HepG2 (cell line): ENCODE results near the gene KCNAB1.

Experiments
- AGO2 ChIP-seq: fragments of 200-400 bp; formaldehyde crosslinking; optimal IDR thresholded peaks from 2 replicates; pipeline ENCODE3; 2017; ENCODE audit warnings: mild to moderate bottlenecking, low read depth, low read length, moderate library complexity
- CTCF ChIP-seq: sonication (generic); formaldehyde crosslinking; IDR thresholded peaks from 2 replicates; pipeline ENCODE4 v1.5.0; 2020; ENCODE audit warnings: mild to moderate bottlenecking, missing genetic modification reagents, moderate library complexity
- NR2F2 ChIP-seq: IDR thresholded peaks from 2 replicates; pipeline ENCODE4 v1.6.1; 2012; ENCODE audit warnings: low read depth, inconsistent platforms, borderline replicate concordance
- POLR2A ChIP-seq, 2 experiments: IDR thresholded peaks; 2 replicates each; pipeline ENCODE4 v1.6.1; 2011; ENCODE audit warnings: low read depth in 2 of 2, low read length in 2 of 2, mild to moderate bottlenecking in 1 of 2, moderate library complexity in 1 of 2; ENCODE audit not compliant: insufficient read depth in 1 of 2

- no peak for TF ChIP-seq CTCF (CRISPR knock-in tag)
- TF ChIP-seq NR2F2 = no peak
- TF ChIP-seq AGO2 = no peak
- TF ChIP-seq POLR2A (IDR thresholded peaks at IDR 0.05; ENCODE audit: insufficient read depth in 1 of 2, low read depth in 2 of 2, low read length in 2 of 2) = no peak
Measured at GRCh38 chr3:156304406-156304805, 184.0 kb downstream of the KCNAB1 start.
